Activated CD8-positive, alpha-beta T cell treated with anti-CD3 and anti-CD28 coated beads for 36 hours (primary cell): ENCODE data around the gene YKT6. TPM values are rescaled to one million over a fixed set of nuclear protein-coding genes. Genes with fewer than 3 reads are reported as not detected.

Experiments used
- ATAC-seq: fragments of 200-7000 bp; cut with Tn5 transposase; one replicate; pipeline ENCODE4 v1.10.0; 2021; ENCODE audit warnings: mild to moderate bottlenecking, moderate library complexity
- CTCF ChIA-PET: fragments of 350-600 bp; sonication (Branson Sonifier 250); formaldehyde crosslinking; loops from one replicate; lab custom pipeline; 2021; ENCODE audit warnings: antibody characterized with exemption; lab: Charles Lee
- POLR2A ChIA-PET: fragments of 350-600 bp; sonication (Branson Sonifier 250); formaldehyde crosslinking; loops from one replicate; lab custom pipeline; 2021; ENCODE audit warnings: antibody characterized with exemption; lab: Charles Lee
- DNase-seq: peaks from one replicate; pipeline ENCODE4 v3.0.0-alpha.2; 2020
- H3K27ac Mint-ChIP-seq: one replicate; pipeline ENCODE4 v1.8.0; 2021; ENCODE audit warnings: mild to moderate bottlenecking, mixed read lengths
- H3K27me3 Mint-ChIP-seq: one replicate; pipeline ENCODE4 v1.8.0; 2021; ENCODE audit warnings: mixed read lengths
- H3K36me3 Mint-ChIP-seq: one replicate; pipeline ENCODE4 v1.8.0; 2021; ENCODE audit warnings: low read depth, mixed read lengths
- H3K4me1 Mint-ChIP-seq: one replicate; pipeline ENCODE4 v1.8.0; 2021; ENCODE audit warnings: low read depth, mixed read lengths
- H3K4me3 Mint-ChIP-seq: one replicate; pipeline ENCODE4 v1.8.0; 2021; ENCODE audit warnings: mild to moderate bottlenecking, moderate library complexity, mixed read lengths
- H3K9me3 Mint-ChIP-seq: one replicate; pipeline ENCODE4 v1.8.0; 2021; ENCODE audit warnings: mixed read lengths
- intact Hi-C: fragments of 100-400 bp; cut with micrococcal nuclease; formaldehyde crosslinking; loops from one replicate; pipeline ENCODE4 v1.10.0; 2022
- total RNA-seq, 2 experiments: library from RNA; stranded (reverse); gene quantifications; one replicate each; pipeline ENCODE4 v1.2.3, GENCODE V29; 2021
- TF ChIP-seq, protein P1 (sequence below): fragments of 200-600 bp; IDR thresholded peaks from one replicate; pipeline ENCODE4 v1.8.0; 2022; ENCODE audit warnings: antibody characterized with exemption, mild to moderate bottlenecking

Gene YKT6
- total RNA-seq, 2 experiments from 2014 or later: 49.3 to 50.9 TPM

DNA sequence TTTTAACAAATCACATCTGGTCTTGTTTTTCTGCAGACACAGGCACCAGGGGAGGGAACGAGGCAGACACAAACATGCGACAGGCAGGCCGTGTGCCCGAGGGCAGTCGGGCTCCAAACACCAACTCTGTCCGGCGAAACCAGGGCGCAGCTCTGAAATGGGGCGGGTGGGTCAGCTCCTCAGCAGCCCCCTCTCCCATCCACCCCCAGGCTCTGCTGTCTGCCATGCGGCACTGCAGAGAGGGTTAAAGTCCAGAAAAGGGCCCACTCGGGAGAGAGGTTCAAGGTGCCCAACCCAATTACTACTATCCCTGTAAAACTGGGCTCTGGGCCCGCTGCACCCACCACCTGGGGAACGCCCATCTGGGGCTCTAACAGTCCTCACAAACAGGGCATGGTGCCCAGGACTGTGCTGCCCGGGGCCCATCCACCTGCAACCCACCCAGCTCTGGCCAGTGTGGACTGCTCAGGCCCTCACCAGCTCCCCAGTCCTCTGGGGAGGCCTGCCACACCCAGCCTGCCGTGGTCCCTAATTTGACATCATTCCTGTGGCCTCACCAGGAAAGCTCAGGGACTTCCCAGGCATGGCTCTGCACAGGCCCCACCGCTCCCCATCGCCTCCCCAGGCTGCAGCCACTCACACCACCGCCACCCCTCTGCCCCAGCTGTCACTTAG is 18.7 kb downstream of the YKT6 start:
- H3K36me3 Mint-ChIP-seq: no peaks in the 10 kb centered on the region
- no peaks in the 10 kb centered on the region for H3K27me3 Mint-ChIP-seq
- ATAC-seq (no peak), DNase-seq (no peak)
- intact Hi-C loops: no loop called here
- no peaks in the 10 kb centered on the region for H3K9me3 Mint-ChIP-seq
- no peak overlapping the region for H3K27ac Mint-ChIP-seq
- ChIA-PET POLR2A (no interaction called here), CTCF (no interaction called here)
- TF ChIP-seq, protein P1, sequence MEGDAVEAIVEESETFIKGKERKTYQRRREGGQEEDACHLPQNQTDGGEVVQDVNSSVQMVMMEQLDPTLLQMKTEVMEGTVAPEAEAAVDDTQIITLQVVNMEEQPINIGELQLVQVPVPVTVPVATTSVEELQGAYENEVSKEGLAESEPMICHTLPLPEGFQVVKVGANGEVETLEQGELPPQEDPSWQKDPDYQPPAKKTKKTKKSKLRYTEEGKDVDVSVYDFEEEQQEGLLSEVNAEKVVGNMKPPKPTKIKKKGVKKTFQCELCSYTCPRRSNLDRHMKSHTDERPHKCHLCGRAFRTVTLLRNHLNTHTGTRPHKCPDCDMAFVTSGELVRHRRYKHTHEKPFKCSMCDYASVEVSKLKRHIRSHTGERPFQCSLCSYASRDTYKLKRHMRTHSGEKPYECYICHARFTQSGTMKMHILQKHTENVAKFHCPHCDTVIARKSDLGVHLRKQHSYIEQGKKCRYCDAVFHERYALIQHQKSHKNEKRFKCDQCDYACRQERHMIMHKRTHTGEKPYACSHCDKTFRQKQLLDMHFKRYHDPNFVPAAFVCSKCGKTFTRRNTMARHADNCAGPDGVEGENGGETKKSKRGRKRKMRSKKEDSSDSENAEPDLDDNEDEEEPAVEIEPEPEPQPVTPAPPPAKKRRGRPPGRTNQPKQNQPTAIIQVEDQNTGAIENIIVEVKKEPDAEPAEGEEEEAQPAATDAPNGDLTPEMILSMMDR: no peak
- H3K4me1 Mint-ChIP-seq: no peaks in the 10 kb centered on the region
- H3K4me3 Mint-ChIP-seq: no peak overlapping the region

DNA sequence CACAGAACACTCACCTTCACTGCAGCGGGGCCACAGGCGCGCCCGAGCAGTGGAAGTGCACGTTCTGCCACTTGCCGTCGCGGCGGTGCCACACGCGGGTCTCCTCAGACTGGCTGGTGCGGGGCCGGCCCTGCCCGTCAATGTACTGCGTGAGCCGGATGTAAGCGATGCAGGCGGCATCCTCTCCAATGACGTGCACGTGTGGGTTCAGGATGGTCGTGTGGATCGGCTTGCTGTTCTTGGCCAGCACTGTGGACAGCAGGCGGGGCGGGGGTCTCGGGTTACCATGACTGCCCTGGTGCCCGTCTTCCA is 19.2 kb downstream of the YKT6 start:
- DNase-seq (no peak), ATAC-seq (no peak)
- Mint-ChIP-seq H3K27me3 (no peaks in the 10 kb centered on the region), H3K9me3 (no peaks in the 10 kb centered on the region), H3K4me1 (no peaks in the 10 kb centered on the region), H3K27ac (no peak overlapping the region), H3K4me3 (no peak overlapping the region), H3K36me3 (no peaks in the 10 kb centered on the region)
- intact Hi-C loops: no loop called here
- POLR2A ChIA-PET: no interaction called here
- CTCF ChIA-PET: no interaction called here
- TF ChIP-seq, protein P1: no peak

DNA sequence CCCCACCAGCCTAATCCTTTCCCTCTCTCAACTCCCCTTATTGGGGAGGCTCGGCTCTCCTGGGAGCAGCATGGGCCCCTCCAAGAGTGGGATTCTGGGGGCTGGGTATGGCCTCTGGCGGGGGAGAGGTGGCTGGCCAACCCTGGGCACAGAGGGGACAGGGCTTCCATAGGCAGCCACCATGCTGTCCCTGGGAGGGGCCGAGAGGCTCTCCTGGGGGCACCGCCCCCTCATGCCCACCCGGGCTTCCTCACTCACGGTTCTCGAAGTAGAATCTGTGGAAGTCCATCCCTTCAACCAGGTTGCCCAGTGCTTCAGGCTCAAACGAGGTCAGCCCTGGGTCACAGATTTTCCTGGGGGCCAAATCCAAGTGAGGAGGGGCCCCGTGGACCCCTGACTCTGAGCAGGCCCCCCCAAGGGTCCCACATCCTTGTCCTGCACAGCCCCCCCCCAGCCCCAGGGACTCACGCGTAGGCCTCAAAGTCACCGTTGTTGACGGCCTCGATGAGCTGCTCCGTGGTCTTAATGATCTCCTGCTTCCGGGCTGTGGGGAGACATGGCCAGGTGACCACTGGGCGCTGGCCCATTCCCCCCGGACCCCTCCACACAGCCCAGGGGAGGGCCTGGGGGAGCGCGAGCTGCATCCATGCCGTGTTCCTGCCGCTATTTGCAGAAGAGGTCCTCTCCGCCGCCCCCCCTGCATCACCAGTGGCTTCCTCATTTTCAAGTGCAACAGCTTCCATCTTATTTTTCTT is 19.8 kb downstream of the YKT6 start:
- ATAC-seq (no peak), DNase-seq (no peak)
- intact Hi-C loops: no loop called here
- TF ChIP-seq, protein P1: no peak
- POLR2A ChIA-PET: interaction anchor here (1.1 kb wide), 1 partner anchor 11 kb away, joined by 3 read pairs; no protein-coding TSS in a partner anchor
- no peaks in the 10 kb centered on the region for H3K36me3 Mint-ChIP-seq
- H3K9me3 Mint-ChIP-seq: no peaks in the 10 kb centered on the region
- H3K4me1 Mint-ChIP-seq: no peaks in the 10 kb centered on the region
- CTCF ChIA-PET: no interaction called here
- H3K4me3 Mint-ChIP-seq: no peak overlapping the region
- H3K27me3 Mint-ChIP-seq: no peaks in the 10 kb centered on the region
- no peak overlapping the region for H3K27ac Mint-ChIP-seq

DNA sequence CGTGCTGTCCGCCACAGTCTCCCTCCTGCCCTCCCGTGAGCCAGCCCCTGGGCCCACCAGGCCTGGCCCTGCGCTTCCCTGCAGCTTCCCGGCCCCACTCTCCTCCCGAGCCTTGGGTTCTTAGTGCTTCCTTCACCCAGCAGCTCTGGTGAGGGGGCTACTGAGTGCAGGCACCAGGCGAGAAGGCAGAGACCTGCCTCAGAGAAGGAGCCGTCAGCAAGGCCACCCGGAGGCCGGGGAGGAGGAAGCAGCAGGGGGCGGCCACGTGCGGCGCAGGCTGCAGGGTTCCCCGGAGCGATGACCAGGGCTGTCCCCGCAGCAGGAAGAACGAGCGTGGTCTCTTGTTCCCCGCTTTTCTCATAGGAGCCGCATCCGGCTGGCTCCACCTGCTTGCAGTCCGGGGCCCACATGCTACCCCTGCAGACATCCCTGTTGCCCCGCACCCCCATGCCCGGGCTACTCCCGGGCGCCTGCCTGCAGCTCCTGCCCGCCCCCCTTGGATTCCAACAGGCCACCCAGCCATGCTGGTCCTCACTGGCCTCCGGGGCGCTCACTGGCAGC is 20.5 kb downstream of the YKT6 start:
- DNase-seq (no peak), ATAC-seq (no peak)
- CTCF ChIA-PET: no interaction called here
- H3K27me3 Mint-ChIP-seq: no peaks in the 10 kb centered on the region
- intact Hi-C loops: no loop called here
- no peaks in the 10 kb centered on the region for H3K36me3 Mint-ChIP-seq
- no peak overlapping the region for H3K27ac Mint-ChIP-seq
- POLR2A ChIA-PET: interaction anchor here (1.1 kb wide), 1 partner anchor 12 kb away, joined by 3 read pairs; no protein-coding TSS in a partner anchor
- H3K4me1 Mint-ChIP-seq: no peaks in the 10 kb centered on the region
- H3K9me3 Mint-ChIP-seq: no peaks in the 10 kb centered on the region
- H3K4me3 Mint-ChIP-seq: no peak overlapping the region
- TF ChIP-seq, protein P1: no peak

DNA sequence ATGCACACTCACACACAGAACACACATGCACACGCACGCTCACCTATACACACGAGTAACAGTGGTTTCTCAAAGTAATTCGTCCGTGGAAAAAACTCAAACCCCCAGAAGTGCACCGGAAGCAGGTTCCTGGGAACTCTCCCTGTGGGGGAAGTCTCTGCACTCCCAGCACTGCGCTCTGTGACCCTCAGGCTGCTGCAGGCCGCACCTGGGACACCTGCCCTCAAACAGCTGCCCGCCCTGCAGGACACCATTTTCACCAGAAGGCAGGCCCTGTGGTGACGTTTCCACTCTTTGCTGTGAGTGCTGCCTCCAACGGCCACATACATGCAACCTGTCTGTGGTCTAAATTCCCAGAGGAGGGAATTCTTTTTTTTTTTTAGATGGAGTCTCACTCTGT is 21.3 kb downstream of the YKT6 start:
- CTCF ChIA-PET: no interaction called here
- no peak for DNase-seq
- POLR2A ChIA-PET: no interaction called here

More for the DNA sequence above, 21.3 kb downstream of the YKT6 start:
- TF ChIP-seq, protein P1: no peak
- H3K27ac Mint-ChIP-seq: no peak overlapping the region
- no peak overlapping the region for H3K4me3 Mint-ChIP-seq
- no peaks in the 10 kb centered on the region for H3K4me1 Mint-ChIP-seq
- no peak for ATAC-seq
- intact Hi-C loops: no loop called here
- no peaks in the 10 kb centered on the region for H3K36me3 Mint-ChIP-seq
- no peaks in the 10 kb centered on the region for H3K9me3 Mint-ChIP-seq
- no peaks in the 10 kb centered on the region for H3K27me3 Mint-ChIP-seq
